G401.6 (cell line): Measurements from ENCODE around the gene SNX13.
A peak's percentile ranks its signal among the peaks of the same experiment; 100 is the strongest.

Experiments
- FAIRE-seq: peaks from 2 replicates; lab custom pipeline; 2012; peaks lifted over from hg19 to GRCh38; lab: Jason Lieb, UNC

SNX13 gene, protein sequence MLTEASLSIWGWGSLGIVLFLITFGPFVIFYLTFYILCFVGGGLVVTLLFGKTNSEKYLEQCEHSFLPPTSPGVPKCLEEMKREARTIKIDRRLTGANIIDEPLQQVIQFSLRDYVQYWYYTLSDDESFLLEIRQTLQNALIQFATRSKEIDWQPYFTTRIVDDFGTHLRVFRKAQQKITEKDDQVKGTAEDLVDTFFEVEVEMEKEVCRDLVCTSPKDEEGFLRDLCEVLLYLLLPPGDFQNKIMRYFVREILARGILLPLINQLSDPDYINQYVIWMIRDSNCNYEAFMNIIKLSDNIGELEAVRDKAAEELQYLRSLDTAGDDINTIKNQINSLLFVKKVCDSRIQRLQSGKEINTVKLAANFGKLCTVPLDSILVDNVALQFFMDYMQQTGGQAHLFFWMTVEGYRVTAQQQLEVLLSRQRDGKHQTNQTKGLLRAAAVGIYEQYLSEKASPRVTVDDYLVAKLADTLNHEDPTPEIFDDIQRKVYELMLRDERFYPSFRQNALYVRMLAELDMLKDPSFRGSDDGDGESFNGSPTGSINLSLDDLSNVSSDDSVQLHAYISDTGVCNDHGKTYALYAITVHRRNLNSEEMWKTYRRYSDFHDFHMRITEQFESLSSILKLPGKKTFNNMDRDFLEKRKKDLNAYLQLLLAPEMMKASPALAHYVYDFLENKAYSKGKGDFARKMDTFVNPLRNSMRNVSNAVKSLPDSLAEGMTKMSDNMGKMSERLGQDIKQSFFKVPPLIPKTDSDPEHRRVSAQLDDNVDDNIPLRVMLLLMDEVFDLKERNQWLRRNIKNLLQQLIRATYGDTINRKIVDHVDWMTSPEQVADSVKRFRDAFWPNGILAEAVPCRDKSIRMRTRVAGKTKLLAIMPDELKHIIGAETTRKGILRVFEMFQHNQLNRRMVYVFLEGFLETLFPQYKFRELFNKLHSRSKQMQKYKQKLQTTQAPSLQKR

GRCh38 chr7:17940302-17940883 is at the start of gene SNX13:
TSS of gene SNX13 (minus strand) at chr7:17940494. CDS start at chr7:17940295, 199 bp downstream.
- FAIRE-seq = peak; percentile 93

DNA sequence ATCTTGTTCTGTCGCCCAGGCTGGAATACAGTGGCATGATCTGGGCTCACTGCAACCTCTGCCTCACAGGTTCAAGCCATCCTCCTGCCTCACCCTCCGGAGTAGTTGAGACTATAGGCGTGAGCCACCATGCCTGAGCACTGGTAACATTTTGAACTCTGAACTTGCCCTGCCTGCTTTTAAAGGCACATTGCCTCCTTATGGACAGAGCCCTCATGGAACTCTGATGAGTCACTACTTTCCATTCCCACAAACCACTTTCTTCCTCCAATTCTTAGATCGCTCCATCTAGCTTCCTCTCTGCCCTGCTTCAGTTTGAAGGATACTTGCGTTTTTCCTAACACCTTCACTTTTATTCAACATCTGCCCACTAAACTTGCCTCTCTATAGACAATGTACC is 49.3 kb upstream of the SNX13 start:
- FAIRE-seq = no peak

- no peak for FAIRE-seq
Measured at GRCh38 chr7:17988858-17989257, 48.6 kb upstream of the SNX13 start.

- FAIRE-seq = no peak
Measured at GRCh38 chr7:17988141-17988540, 47.8 kb upstream of the SNX13 start.

- no peak for FAIRE-seq
Measured at GRCh38 chr7:17986851-17987250, 46.6 kb upstream of the SNX13 start.

- FAIRE-seq = no peak
Measured at GRCh38 chr7:17985473-17986239, 45.4 kb upstream of the SNX13 start.

- no peak for FAIRE-seq
Measured at GRCh38 chr7:17984288-17984687, 44.0 kb upstream of the SNX13 start.

DNA sequence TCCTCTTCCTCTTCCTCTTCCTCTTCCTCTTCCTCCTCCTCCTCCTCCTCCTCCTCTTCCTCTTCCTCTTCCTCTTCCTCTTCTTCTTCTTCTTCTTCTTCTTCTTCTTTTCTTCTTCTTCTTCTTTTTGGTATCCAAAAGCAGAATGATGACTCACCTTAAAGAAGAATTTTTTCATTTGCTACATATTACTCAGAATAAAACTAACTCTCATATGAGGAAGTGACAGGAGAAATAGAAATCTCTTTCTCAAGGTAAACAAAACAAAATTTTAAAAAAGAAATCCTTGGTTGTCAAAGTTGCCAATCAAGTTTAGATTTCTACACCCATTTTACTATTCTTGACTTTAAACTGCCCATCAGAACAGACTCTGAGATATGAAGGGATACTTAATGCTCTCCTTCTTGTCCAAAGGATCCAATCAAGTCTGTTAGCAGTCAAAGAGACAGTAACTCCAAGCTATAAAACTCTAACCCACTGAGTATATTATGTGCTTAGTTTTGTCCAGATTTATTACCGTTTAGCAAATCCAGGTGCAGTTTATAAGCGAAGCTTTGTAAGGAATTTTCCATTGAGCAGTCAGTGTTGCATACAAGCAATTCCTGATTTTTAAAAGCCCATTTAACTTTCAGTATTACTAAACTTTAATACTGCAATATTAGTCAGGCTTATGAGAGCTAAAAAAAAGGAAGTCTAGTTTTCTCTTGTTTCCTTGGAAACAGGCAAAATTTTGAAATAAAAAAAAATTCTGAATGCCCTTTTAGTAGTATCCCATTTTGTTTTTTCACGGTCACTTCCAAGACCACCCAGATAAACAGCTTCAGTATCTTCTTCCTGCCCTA is 43.1 kb upstream of the SNX13 start:
- FAIRE-seq = no peak

GRCh38 chr7:17976952-17977351 is 36.7 kb upstream of the SNX13 start:
- no peak for FAIRE-seq

DNA sequence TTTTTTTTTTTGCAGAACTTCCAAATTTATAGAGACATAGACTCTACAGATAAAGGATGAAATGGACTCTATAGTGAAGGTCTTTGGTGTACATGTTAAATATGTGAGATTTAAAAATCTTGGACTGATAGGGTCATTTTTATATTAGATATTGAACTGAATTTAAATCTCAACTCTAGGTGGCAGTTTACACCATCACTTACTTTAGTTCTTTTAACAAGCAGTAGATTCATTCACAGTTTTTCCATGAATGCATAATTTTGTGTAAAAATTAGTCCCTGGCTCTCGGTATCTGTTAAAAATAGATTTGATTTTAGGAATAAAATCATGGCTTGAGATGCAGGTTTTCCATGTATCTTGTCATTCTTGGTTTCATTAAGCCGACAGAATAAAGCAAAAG is 31.1 kb upstream of the SNX13 start:
- FAIRE-seq = no peak

DNA sequence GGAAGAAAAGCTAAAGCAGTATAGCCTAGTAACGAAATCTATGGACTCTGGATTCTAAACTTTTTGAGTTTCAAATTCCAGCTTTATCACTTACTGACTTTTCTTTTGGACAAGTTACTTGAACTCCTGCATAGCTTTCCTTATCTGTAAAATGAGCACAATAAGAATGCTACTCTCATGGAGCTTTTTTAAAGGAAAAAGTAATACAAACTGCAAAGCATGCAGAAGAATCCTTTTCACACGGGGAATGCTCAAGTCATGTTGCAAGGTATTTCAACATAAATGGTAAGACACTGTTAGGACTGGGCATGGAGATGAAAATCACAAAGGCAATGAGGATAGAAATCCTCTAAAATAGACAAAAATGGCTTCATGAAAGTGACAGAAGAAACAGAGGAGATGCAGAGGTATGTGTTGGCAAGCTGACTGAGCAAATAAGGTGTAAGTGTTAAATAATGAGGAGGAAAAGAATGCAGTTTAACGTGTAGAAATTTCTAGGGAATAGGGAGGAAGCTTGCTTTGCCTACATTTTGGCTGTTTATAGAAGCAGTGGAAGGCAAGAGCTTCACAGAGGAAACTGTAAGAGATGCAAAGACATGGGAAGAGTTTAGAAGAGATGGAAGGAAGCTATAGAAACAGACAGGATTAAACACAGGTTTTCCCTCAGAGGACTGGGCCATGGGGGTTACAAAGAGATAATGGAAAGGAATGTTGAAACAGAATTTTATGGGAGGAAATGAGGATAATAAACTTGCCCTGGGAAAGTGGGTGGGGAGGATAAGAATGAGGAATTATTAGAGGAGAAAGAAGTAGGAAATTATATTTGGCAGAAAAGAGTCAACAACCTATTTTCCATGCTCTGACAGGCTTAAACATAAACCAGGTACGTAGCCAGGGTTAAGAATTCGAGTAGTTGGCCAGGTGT is 28.8 kb upstream of the SNX13 start:
- FAIRE-seq = no peak

- no peak for FAIRE-seq
Measured at GRCh38 chr7:17966706-17967105, 26.4 kb upstream of the SNX13 start.

DNA sequence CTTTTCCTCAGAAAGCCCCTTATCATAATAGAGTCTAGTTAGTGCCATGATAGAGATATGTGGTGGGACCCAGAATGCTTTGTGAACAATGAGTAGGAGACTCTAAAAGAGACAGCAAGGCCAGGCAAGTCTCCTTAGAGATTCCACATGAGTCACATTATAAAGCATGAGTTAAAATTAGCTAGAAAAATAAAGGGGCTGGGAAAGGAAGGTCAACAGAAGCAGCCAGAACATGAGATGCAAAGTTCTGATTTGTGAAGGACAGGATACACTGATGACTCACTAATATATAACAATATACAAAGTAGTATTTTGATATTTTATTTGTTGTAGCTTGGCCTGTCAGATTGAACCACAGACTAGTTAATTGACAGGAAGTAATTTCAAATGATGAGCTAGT is 25.3 kb upstream of the SNX13 start:
- no peak for FAIRE-seq

- no peak for FAIRE-seq
Measured at GRCh38 chr7:17963281-17963680, 23.0 kb upstream of the SNX13 start.

- no peak for FAIRE-seq
Measured at GRCh38 chr7:17962652-17963051, 22.4 kb upstream of the SNX13 start.

DNA sequence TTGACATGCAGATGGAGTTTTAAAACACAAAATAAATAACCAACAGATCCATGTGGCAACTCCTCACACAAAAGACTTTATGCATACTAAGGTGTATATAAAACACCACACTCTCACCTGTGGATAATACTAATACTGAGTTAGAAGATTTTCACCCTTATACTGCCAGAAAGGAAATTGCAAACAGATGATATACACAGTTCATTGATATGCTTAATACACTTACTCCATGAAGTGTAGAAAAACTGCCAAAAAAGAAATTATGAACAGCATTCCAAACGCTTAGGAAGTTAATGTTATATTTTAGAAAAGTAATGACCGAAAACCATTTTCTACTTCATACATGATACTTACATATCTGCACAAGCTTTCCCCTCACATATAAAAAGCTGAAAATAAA is 17.6 kb upstream of the SNX13 start:
- FAIRE-seq = peak; percentile 15

DNA sequence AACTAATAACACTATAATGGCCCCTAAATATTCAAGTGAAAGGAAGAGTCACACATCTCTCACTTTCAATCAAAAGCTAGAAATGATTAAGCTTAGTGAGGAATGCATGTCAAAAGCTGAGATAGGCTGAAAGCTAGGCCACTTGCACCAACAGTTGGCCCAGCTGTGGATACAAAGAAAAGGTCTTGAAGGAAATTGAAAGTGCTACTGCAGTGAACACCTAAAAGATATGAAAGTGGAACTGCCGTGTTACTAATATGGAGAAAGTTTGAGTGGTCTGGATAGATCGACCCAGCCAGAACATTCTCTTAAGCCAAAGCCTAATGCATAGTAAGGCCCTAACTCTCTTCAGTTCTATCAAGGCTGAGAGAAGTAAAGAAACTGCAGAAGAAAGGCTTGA is 12.1 kb upstream of the SNX13 start:
- FAIRE-seq = no peak

DNA sequence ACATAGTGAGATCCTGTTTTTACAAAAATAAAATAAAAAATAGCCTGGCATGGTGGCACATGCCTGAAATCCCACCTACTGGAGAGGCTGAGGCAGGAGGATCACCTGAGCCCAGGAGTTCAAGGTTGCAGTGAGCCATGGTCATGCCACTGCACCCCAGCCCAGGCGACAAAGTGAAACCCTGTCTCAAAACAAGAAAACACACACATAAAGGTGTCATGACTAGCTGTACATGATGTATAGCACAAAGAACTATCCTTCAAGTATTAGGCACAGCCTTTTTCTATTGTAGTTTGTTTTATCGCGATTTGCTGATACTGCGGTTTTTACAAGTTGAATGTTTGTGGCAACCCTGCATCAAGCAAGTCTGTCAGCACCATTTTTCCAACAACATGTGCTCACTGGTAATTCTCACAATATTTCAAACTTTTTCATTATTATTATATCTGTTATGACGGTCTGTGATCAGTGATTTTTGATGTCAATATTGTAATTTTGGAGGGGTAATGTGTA is 11.5 kb upstream of the SNX13 start:
- FAIRE-seq = no peak

GRCh38 chr7:17948526-17949238 is 8.4 kb upstream of the SNX13 start:
- FAIRE-seq = no peak
